KG1 (cell line): ENCODE measurements around the gene MOV10L1.
"Not testable (repeated sequence)": the region's sequence is repeated elsewhere in the genome, so short reads cannot be mapped to it uniquely, and the experiment has no call there.

Source experiments
- DNase-seq: peaks from one replicate; lab custom pipeline; 2025; lab: John Stamatoyannopoulos, UW

The MOV10L1 gene

GRCh38 chr22:50157709-50158375 lies 68.0 kb downstream of the MOV10L1 start:
- no peak for DNase-seq

- no peak for DNase-seq
These were observed 71.1 kb downstream of the MOV10L1 start for GRCh38 chr22:50160947-50161346.

- DNase-seq, result no peak
These were observed 71.9 kb downstream of the MOV10L1 start for GRCh38 chr22:50161508-50162390.

- DNase-seq, result no peak
These were observed 72.7 kb downstream of the MOV10L1 start for GRCh38 chr22:50162391-50162956.

GRCh38 chr22:50165436-50166123 lies 75.8 kb downstream of the MOV10L1 start:
- DNase-seq, result no peak

GRCh38 chr22:50167689-50168489 lies 78.1 kb downstream of the MOV10L1 start:
- no peak for DNase-seq

GRCh38 chr22:50168490-50169180 lies 78.8 kb downstream of the MOV10L1 start:
- DNase-seq, result not testable (repeated sequence)

- DNase-seq, result no peak
These were observed 79.5 kb downstream of the MOV10L1 start for GRCh38 chr22:50169181-50169759.

GRCh38 chr22:50169774-50170341 lies 80.1 kb downstream of the MOV10L1 start:
- no peak for DNase-seq

- DNase-seq, result no peak
These were observed 80.9 kb downstream of the MOV10L1 start, which contains the start of gene PANX2 for GRCh38 chr22:50170453-50171318. TSS of gene PANX2 (plus strand) at chr22:50170731. CDS start at chr22:50170731, 0 bp downstream.

- DNase-seq, result no peak
These were observed 81.6 kb downstream of the MOV10L1 start for GRCh38 chr22:50171319-50171964.

- DNase-seq, result no peak
These were observed 82.2 kb downstream of the MOV10L1 start for GRCh38 chr22:50171965-50172421.

- no peak for DNase-seq
These were observed 83.6 kb downstream of the MOV10L1 start for GRCh38 chr22:50173311-50173982.

GRCh38 chr22:50173983-50174355 lies 84.2 kb downstream of the MOV10L1 start:
- DNase-seq, result no peak

GRCh38 chr22:50174382-50175190 lies 84.8 kb downstream of the MOV10L1 start:
- no peak for DNase-seq

- no peak for DNase-seq
These were observed 85.3 kb downstream of the MOV10L1 start for GRCh38 chr22:50175191-50175461.
